Neuron (in vitro differentiated cells): ENCODE data around the gene ATRNL1.

ENCODE experiments used
- H2AFZ ChIP-seq: one replicate; pipeline ENCODE4 v1.6.1; 2013; ENCODE audit warnings: low read depth, mild to moderate bottlenecking, inconsistent platforms, low read length, moderate library complexity
- H3K27me3 ChIP-seq: one replicate; pipeline ENCODE4 v1.6.1; 2013; ENCODE audit warnings: low read length; ENCODE audit not compliant: insufficient read depth
- H3K36me3 ChIP-seq: one replicate; pipeline ENCODE4 v1.6.1; 2013; ENCODE audit warnings: low read length; ENCODE audit not compliant: insufficient read depth
- H3K4me1 ChIP-seq: one replicate; pipeline ENCODE4 v1.6.1; 2013; ENCODE audit warnings: low read length; ENCODE audit not compliant: insufficient read depth
- H3K4me3 ChIP-seq: 2 replicates; pipeline ENCODE4 v1.5.1; 2013; ENCODE audit warnings: mild to moderate bottlenecking, low read length, moderate library complexity
- H3K9me3 ChIP-seq: one replicate; pipeline ENCODE4 v1.6.1; 2013; ENCODE audit warnings: low read length

ATRNL1 gene

DNA sequence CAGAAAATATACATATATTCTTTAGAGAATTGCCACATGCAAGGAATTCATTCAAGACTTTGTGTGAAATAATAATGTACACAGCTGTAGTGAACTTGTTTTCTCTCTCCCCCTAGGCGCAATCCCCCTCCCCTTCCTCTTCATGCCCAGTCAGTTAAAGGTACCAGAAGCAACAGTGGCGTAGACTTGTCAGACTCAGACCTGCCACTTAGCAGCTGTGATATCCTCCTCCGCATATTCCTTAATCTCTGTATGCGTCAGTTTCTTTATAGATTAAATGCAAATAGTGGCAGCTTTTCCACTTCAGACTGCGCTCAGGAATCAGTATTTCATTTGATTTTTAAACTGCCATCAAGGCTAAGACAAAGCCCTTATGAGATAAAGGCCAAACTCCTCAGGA is 815.9 kb downstream of the ATRNL1 start:
- Histone ChIP-seq H3K4me3 (no peak overlapping the region), H3K4me1 (no peaks in the 10 kb centered on the region), H3K9me3 (no peaks in the 10 kb centered on the region), H3K27me3 (no peaks in the 10 kb centered on the region), H3K36me3 (no peaks in the 10 kb centered on the region), H2AFZ (no peak overlapping the region)

DNA sequence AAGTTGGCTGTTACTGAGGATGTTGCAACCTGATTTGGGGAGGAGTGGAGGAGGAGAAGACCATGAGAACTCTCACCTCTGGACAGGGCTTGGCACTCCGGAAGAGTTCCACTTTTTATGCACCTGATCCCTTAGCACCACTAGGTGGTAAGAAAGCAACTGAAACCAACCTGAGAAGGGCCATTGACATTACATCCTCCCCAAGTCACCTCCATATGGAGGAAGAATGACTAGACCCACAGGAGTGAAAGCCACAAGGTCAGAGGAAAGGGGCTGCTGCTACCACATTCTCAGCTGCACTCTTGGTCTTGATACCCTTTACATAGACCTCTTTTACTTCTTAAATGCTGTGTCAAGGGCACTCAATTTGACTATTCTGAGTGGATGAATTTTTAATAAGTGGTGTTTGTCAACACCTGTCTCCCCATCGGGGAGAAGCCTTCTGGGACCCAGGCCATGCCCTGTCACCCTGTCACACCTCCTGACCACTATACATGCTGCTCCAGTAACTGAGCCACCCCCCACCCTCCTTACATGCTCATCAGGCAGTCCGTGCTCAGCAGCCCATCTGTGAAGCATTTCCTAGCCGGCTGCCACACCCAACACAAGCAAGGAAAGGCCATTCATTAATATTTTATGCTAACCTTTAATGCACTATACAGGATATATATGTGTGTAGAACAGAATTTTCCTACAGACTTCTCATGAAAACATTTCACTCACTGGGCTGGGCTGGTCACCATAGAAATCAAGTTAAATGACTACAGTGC is 817.0 kb downstream of the ATRNL1 start:
- Histone ChIP-seq H3K36me3 (no peaks in the 10 kb centered on the region), H3K4me3 (no peak overlapping the region), H3K4me1 (no peaks in the 10 kb centered on the region), H3K27me3 (no peaks in the 10 kb centered on the region), H2AFZ (no peak overlapping the region), H3K9me3 (no peaks in the 10 kb centered on the region)

DNA sequence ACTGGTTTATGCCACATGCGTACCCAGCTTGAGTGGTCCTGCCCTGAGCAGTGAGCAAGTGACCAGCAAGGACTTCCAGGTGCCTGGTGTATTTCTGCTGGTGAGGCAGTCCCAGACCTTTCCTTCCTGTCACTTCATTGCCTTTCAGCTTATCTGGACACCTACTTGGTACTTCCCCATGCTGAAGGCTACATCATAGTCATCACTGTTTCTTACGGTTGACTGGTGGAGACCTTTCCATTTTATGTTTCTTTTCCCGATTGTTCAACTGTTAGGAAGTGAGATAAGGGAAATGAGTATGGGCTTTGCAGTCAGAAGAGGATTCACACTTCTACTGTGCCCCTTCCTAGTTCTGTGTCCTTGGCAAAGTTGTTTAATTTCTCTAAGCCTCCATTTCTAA is 821.3 kb downstream of the ATRNL1 start:
- Histone ChIP-seq H3K27me3 (no peaks in the 10 kb centered on the region), H3K4me1 (no peaks in the 10 kb centered on the region), H3K4me3 (no peak overlapping the region), H3K9me3 (no peaks in the 10 kb centered on the region), H2AFZ (no peak overlapping the region), H3K36me3 (no peaks in the 10 kb centered on the region)

DNA sequence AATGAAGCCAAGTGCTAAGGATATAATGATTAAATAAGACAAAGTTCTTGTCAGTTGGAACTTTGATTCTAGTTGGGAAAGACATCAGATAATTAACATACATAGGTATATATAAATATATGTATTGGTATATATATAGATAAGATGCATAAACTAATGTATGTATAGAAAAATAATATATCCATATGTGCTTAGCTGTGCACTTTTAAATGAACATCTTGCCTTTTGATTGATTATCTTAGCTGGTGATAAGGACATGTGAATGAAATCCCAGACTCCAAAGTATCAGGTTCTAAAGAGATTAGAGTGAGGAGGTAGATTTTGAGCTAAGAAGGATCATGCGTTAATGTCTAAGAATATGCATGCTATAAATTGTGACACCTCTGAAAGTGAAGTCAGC is 822.3 kb downstream of the ATRNL1 start:
- H3K4me3 ChIP-seq = no peak overlapping the region
- no peak overlapping the region for H2AFZ ChIP-seq
- H3K9me3 ChIP-seq = no peaks in the 10 kb centered on the region
- no peaks in the 10 kb centered on the region for H3K4me1 ChIP-seq
- no peaks in the 10 kb centered on the region for H3K27me3 ChIP-seq
- H3K36me3 ChIP-seq = no peaks in the 10 kb centered on the region

DNA sequence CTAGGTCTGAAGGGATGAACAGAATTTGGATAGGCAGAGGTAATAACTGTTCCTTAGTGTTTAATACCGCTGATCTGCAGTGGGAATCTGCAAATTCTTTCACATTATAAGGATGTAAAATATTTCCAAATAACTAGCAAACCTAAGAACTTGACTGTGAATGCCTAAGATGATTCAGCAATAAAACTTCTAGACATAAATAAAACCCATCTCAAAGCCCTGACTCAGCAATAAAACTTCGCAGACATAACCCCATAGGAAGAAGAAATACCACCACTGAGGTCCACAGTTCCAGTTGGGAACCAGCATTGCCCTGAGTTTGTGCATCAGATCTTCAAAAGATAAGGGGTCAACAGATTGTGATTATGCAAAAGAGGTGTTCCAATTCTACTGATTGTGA is 825.6 kb downstream of the ATRNL1 start:
- no peaks in the 10 kb centered on the region for H3K4me1 ChIP-seq
- H3K4me3 ChIP-seq = no peak overlapping the region
- no peaks in the 10 kb centered on the region for H3K27me3 ChIP-seq
- H3K9me3 ChIP-seq = no peaks in the 10 kb centered on the region
- H2AFZ ChIP-seq = no peak overlapping the region
- no peaks in the 10 kb centered on the region for H3K36me3 ChIP-seq

DNA sequence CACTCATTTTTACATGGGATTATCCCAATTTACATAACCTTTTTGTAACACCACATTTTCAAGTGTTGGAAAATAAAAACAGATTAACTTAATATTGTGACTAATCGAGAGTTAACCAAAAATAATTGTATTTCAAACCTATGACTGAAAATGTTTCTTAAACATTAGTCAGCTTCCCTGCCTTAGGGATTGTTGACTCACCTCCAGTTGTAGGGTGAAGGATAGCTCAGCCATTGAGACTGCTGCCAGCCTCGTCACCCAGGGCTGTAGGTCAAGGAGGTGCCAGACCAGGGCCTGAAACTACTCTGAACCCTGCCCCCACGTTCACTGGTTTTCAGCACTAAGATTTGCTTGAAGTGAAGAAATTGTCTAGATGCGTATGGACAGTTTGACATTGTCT is 828.6 kb downstream of the ATRNL1 start:
- Histone ChIP-seq H3K4me3 (no peak overlapping the region), H3K9me3 (no peaks in the 10 kb centered on the region)

DNA sequence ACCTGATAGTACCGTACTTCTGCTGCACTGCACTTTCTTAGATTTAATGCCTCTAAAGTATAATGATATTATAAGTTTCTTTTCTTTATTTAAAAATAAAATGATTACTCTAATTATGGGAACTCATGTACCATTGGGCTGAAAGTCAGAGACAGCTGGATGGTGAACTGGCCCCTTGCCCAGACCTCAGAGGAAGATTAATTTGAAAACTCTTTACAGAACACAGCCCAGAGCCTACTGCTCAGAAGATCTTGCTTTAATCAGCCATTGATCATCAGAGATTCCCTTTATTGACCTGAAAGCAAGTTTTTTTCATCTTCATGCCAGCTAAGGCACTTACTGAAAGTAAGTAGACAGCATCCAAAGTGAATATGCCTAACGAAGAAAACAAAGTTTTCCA is 838.1 kb downstream of the ATRNL1 start:
- Histone ChIP-seq H3K27me3 (no peaks in the 10 kb centered on the region), H3K4me1 (no peaks in the 10 kb centered on the region), H3K36me3 (no peaks in the 10 kb centered on the region), H3K9me3 (no peaks in the 10 kb centered on the region), H3K4me3 (no peak overlapping the region), H2AFZ (no peak overlapping the region)

More for the DNA sequence above, 828.6 kb downstream of the ATRNL1 start:
- Histone ChIP-seq H3K27me3 (no peaks in the 10 kb centered on the region), H2AFZ (no peak overlapping the region), H3K4me1 (no peaks in the 10 kb centered on the region), H3K36me3 (no peaks in the 10 kb centered on the region)

DNA sequence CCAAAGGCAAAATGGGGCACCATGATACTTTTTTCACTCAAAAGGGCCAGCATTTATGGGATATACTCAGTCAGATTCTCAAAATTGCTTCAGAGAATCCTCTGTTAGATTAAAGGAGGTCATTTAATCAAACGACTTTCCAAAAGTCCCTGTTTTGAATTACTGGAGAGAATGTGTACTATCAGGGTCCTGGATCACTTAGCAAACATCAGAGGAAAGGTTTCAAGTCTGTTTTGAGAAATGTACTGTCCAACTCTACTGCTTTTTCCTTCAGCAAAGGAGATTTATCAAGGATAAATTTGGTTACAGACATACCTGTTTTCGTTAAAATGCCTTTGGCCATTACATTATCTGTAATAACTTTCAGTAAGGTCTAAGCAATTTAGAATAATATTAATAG is 838.9 kb downstream of the ATRNL1 start:
- no peak overlapping the region for H3K4me3 ChIP-seq
- no peaks in the 10 kb centered on the region for H3K9me3 ChIP-seq
- no peak overlapping the region for H2AFZ ChIP-seq
- H3K27me3 ChIP-seq = no peaks in the 10 kb centered on the region
- no peaks in the 10 kb centered on the region for H3K4me1 ChIP-seq
- H3K36me3 ChIP-seq = no peaks in the 10 kb centered on the region

DNA sequence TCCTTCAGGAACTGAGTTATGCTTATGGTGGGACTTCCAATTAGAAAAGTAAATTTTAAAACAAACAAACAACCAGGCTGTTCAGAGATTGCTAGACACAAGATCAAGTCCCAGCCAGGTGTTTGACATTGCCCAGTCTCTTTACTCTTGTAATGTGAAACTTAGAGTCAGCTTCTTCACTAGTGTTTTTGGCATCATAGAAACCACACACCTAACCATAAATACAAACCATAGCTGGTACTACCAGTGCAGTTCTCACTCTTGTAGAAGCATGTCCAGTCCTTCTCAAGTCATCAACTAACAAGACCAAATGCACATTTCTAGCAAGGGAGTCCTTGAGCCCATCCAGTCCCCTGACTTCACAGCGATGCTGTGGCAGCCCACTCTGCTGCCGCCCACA is 839.9 kb downstream of the ATRNL1 start:
- no peaks in the 10 kb centered on the region for H3K4me1 ChIP-seq
- no peaks in the 10 kb centered on the region for H3K27me3 ChIP-seq
- H3K9me3 ChIP-seq = no peaks in the 10 kb centered on the region
- H3K4me3 ChIP-seq = no peak overlapping the region
- no peaks in the 10 kb centered on the region for H3K36me3 ChIP-seq
- no peak overlapping the region for H2AFZ ChIP-seq

DNA sequence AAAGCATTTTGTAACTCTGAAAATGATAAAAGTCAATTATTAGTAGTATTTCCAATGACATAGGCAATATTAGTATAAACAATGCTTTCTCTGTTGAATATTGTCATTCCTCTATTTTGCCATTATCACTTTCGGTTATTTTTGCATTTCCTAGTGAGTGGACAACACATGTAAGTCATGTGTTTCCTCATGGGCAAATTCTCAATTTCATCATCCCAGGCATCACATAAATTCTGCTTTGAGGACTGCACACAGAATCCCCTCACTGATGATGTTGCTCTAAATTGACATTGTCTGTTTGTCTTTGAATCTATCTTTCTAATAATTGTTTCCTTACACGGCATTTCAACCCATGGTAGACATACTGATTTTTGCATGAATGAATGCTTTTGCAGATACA is 842.6 kb downstream of the ATRNL1 start:
- Histone ChIP-seq H3K4me1 (no peaks in the 10 kb centered on the region), H3K27me3 (no peaks in the 10 kb centered on the region), H2AFZ (no peak overlapping the region), H3K4me3 (no peak overlapping the region), H3K9me3 (no peaks in the 10 kb centered on the region), H3K36me3 (no peaks in the 10 kb centered on the region)

DNA sequence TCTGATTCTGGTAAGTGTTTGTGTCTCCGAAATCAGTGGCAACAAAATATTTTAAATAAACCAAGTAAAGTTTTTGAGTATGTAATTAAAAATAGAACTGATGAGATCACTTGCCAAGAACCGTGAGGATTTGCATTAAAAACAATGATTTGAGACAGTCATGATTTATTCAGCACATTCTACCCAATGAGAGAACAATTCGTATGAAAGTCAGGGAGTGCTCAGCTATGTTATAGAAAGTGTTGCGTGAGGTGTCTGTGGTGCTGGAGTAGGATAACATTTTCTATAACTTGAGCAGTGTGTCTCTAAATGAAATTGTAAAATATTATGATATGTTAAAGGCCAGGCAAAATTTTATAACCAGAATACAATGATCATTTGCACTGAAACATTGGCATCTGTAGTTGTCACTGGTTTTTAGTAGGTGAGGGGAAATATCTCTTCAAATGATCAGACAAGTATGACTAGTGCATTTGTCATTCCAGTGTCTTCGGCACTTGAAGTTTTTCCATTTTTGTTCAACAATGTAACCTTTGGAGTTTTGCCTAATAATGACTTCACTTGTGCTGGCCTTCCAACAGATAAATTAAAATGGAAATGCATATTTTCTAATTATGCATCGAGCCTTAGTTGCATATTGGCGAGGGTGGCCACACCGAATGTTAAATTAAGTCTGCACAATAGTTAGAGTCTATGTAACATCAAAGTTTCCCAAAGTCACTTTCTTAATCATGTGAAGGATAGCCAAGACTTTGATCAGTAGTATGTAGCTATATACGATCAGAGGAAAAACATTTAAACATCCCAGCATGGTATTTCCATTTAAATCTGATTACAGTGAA is 844.0 kb downstream of the ATRNL1 start:
- no peaks in the 10 kb centered on the region for H3K27me3 ChIP-seq
- H3K4me3 ChIP-seq = no peak overlapping the region
- no peak overlapping the region for H2AFZ ChIP-seq
- no peaks in the 10 kb centered on the region for H3K36me3 ChIP-seq
- H3K9me3 ChIP-seq = no peaks in the 10 kb centered on the region
- H3K4me1 ChIP-seq = no peaks in the 10 kb centered on the region

DNA sequence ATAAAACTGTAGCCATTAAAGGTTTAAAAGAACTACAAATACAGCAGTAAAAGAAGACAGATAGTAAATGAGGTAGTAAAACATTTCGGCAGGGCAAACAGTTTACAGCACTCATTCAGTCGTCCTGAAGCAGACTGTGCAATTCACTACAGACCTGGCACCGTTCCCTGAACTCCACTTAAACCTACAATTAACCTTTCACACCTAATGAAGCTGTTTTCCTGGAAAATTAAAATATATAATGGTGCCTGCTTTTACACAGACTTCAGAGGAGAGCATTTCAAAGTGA is 844.5 kb downstream of the ATRNL1 start:
- Histone ChIP-seq H3K9me3 (no peaks in the 10 kb centered on the region), H3K4me1 (no peaks in the 10 kb centered on the region), H3K27me3 (no peaks in the 10 kb centered on the region), H3K36me3 (no peaks in the 10 kb centered on the region), H3K4me3 (no peak overlapping the region), H2AFZ (no peak overlapping the region)

DNA sequence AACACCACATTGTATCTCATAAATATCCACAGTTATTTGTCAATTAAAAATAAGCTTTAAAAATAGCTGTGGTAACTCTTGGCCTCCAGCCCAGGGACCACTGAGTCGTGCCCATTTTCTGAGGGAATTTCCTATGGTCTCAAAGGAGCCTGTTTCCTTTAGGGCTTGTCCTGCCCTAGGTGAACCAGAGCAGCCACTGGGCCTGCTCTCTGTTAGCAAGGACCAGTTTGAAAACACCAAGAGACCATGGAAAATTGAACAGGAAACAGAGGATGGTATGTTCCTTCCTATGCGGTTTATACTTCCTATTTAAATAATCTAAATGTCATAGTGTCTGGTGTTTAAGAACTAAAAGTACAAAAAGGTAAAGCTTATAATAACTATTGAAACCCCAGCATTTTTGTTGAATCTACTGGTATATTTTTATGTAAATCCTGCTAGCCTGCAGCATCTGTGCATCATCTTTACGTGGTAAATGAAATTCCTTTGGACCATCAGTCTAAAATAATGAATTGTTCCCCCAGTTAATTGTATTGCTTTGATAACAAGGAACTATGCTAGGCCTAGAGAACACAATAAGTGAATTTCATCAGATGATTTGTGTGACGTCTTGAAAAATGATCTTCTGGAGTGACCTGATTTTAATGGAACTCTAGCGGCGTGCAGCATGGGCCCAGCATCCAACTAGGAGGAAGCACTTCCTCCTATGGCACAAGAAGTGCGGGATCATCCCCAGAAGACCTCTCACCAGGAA is 846.1 kb downstream of the ATRNL1 start:
- Histone ChIP-seq H3K4me1 (no peaks in the 10 kb centered on the region), H3K4me3 (no peak overlapping the region), H3K27me3 (no peaks in the 10 kb centered on the region), H3K9me3 (no peaks in the 10 kb centered on the region), H2AFZ (no peak overlapping the region), H3K36me3 (no peaks in the 10 kb centered on the region)
